HG03175 (cell line): Measurements from ENCODE around the gene POLR2J.
"Not testable (repeated sequence)": the region's sequence is repeated elsewhere in the genome, so short reads cannot be mapped to it uniquely, and the experiment has no call there.

Experiments used
- ATAC-seq: cut with Tn5 transposase; IDR thresholded peaks from one replicate; pipeline ENCODE4 v1.9.1; 2021; ENCODE audit warnings: mild to moderate bottlenecking, moderate library complexity; ENCODE audit not compliant: unreplicated experiment

Gene POLR2J

DNA sequence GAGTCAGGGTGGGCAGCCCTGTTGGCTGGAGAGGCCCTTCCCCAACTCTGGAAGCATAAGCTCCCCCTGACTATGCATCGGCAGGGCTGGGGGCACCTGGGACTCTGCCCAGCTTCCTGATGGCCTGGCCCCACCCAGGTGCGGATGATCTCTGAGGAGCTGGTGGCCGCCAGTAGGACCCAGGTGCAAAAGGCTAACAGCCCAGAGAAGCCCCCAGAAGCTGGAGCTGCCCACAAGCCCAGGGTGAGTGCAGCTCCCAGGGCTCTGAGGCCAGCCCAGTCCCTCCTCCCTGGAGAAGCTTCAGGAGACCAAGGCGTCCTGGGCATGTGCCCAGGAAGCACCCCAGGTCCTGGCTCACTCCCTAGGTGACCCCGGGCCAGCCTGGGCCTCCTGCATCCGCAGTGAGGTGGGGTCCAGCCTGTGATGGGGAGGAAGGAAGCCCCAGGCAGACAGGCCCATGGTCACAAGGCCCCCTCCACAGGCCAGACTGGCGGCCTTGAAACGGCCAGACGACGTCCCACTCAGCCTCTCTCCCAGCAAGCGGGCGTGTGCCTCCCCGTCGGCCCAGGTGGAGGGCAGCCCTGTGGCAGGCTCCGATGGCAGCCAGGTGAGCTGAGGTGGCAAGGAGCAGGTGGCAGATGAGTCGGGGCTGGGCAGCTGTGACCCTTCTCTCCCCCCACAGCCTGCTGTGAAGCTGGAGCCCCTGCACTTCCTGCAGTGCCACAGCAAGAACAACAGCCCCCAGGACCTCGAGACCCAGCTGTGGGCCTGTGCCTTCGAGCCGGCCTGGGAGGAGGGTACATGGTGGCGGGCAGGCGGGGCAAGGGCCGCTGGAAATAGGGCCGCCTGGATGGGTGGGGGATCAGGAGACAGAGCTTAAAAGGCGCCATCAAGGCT, 10.9 kb downstream of the POLR2J start:
- ATAC-seq = no peak

DNA sequence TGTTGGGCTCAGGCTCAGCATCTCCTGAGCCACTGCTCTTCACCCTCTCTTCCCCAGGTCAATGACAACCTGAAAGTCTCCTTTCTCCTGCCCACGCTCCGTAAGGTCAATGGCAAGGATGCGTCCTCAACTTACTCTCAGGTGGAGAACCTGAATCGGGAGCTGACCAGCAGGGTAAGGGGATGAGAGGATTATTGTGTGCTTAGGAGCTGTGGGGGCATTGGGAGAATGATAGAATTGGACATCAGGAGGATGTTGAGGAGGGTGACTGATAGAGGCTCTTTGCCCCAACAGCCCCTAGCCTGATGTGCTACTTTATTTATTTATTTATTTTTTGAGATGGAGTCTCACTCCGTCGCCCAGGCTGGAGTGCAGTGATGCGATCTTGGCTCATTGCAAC, 12.6 kb downstream of the POLR2J start:
- no peak for ATAC-seq

- ATAC-seq = peak; percentile 87
Observed at GRCh38 chr7:102464577-102465280, 14.0 kb downstream of the POLR2J start, which contains the start of the genes ALKBH4 and LRWD1. Gene ALKBH4, minus strand, starts transcription at chr7:102464863. Its CDS starts 27 bp downstream, at chr7:102464836. Gene LRWD1, plus strand, starts transcription at chr7:102464984. Its CDS starts 97 bp downstream, at chr7:102465081.

GRCh38 chr7:102463841-102464576, 14.7 kb downstream of the POLR2J start:
- no peak for ATAC-seq

GRCh38 chr7:102460467-102460866, 18.3 kb downstream of the POLR2J start:
- no peak for ATAC-seq

- no peak for ATAC-seq
Observed at GRCh38 chr7:102459221-102459844, 19.4 kb downstream of the POLR2J start.

DNA sequence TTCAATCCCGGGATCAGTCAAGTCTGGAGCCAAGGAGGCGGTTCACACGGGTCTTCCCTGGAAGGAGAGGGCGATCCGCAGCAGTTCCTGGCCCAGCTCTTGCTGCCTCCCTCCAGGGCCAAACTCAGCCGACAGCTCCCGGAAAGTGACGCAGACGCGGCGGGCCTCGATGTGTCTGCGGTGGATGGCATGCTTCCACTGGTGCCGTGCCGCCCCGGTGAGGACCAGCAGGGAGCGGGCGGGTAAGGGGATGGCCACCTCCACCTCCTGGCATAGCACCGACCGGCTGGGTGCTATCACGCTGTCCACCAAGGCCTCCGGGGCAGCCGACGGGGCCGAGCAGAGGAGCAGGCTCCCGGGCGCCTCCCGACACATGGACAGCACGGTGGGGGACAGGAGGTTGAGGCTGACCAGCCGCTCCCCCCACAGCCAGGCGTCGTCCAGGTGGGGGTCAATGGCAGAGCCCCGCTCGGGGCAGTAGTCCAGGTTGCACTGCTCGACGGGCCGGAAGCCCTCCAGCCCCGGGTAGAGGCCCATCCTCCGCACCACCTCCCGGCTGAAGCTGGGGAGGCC, 21.3 kb downstream of the POLR2J start:
- no peak for ATAC-seq

DNA sequence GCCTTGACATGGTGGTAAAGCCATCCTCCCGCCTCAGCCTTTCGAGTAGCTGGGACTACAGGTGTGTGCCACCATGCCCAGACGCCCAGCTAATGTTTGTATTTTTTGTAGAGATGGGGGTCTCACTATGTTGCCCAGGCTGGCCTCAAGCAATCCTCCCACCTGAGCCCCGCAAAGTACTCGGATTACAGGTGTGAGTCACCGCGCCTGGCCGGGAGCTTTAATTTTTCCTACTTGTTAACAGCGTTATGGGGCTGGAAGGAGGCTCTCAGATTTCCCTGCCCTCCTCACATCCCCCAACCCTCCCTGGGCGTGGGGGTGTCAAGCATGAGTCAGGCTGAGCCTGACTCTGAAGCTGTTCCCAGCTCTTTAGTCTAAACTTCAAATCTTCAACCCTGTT, 22.4 kb downstream of the POLR2J start:
- ATAC-seq = no peak

GRCh38 chr7:102455596-102455995, 23.1 kb downstream of the POLR2J start:
- ATAC-seq = no peak

GRCh38 chr7:102454932-102455331, 23.8 kb downstream of the POLR2J start:
- ATAC-seq = not testable (repeated sequence)

GRCh38 chr7:102454468-102454867, 24.3 kb downstream of the POLR2J start:
- ATAC-seq = no peak

GRCh38 chr7:102453319-102453718, 25.4 kb downstream of the POLR2J start:
- no peak for ATAC-seq

- ATAC-seq = no peak
Observed at GRCh38 chr7:102452451-102452850, 26.3 kb downstream of the POLR2J start.

GRCh38 chr7:102451371-102452054, 27.2 kb downstream of the POLR2J start:
- no peak for ATAC-seq

- no peak for ATAC-seq
Observed at GRCh38 chr7:102450242-102450641, 28.5 kb downstream of the POLR2J start.

GRCh38 chr7:102449136-102449535, 29.6 kb downstream of the POLR2J start:
- ATAC-seq = no peak

DNA sequence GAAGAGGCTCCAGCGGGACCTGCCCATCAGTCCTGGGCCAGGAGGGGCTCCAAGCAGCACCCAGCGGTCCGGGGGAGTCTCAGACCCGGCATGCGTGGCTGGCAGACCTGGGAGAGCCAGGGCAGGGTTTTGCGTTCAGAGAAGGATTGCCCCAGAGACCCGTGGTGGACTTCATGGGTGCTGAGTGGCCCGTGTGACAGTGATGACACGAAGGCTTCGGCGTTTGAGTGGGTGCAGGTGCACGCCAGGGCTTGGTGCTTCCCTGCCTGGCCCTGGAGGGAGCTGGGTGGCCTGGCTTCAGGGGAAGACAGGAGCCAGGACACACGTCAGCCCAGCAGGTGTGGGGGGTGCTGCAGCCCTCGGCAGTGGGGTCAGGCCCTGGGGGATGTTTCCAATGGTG, 31.4 kb downstream of the POLR2J start:
- ATAC-seq = no peak

DNA sequence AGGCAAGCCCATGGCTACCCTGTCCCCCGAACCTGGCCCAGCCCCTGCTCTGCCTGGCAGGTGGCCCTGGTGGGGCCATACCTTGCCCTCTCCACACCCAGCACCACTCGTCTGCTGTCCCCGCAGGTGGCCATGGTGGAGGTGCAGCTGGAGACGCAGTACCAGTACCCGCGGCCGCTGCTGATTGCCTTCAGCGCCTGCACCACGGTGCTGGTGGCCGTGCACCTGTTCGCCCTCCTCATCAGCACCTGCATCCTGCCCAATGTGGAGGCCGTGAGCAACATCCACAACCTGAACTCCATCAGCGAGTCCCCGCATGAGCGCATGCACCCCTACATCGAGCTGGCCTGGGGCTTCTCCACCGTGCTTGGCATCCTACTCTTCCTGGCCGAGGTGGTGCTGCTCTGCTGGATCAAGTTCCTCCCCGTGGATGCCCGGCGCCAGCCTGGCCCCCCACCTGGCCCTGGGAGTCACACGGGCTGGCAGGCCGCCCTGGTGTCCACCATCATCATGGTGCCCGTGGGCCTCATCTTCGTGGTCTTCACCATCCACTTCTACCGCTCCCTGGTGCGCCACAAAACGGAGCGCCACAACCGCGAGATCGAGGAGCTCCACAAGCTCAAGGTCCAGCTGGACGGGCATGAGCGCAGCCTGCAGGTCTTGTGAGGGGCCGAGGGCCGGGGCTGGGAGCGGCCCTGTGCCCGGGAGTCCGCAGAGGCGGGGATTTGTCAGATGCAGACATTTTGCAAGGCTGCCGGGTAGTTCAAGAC, 32.1 kb downstream of the POLR2J start:
- no peak for ATAC-seq

DNA sequence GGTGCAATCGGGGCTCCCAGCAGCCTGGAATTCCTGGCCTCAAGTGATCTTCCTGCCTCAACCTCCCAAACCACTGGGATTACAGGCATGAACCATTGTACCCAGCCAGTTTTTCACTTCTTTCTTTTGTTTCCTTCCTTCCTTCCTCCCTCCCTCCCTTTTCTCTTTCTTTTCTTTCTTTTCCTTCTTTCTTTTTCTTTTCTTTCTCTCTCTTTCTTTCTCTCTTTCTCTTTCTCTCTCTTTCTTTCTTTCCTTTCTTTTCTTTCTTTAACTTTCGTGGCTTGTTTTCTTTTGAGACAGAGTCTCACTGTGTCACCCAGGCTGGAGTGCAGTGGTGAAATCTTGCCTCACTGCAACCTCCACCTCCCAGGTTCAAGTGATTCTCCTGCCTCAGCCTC, 33.0 kb downstream of the POLR2J start:
- ATAC-seq = no peak
